PC-3 (cell line): ENCODE measurements around the gene PRUNE2. TPM values are rescaled to one million over a fixed set of nuclear protein-coding genes. Genes with fewer than 3 reads are reported as not detected.

Source experiments
- ATAC-seq: fragments of 200-7000 bp; cut with Tn5 transposase; 2 replicates; pipeline ENCODE4 v1.9.1; 2020; ENCODE audit warnings: mild to moderate bottlenecking, moderate library complexity
- BruUV-seq: library from RNA; stranded (reverse); fragments of 400-500 nt; replicated peaks from 2 replicates; lab custom pipeline; 2021; lab: Mats Ljungman, UMichigan
- CTCF ChIA-PET: fragments of 300-600 bp; sonication (Branson Sonifier 250); formaldehyde crosslinking; loops from one replicate; lab custom pipeline; 2022; ENCODE audit warnings: antibody characterized with exemption; lab: Charles Lee
- POLR2A ChIA-PET: fragments of 300-600 bp; sonication (Branson Sonifier 250); formaldehyde crosslinking; loops from one replicate; lab custom pipeline; 2022; ENCODE audit warnings: antibody characterized with exemption; ENCODE audit not compliant: unreplicated experiment; lab: Charles Lee
- DNase-seq: peaks from one replicate; pipeline ENCODE4 v3.0.0-alpha.2; 2015
- H2AFZ ChIP-seq: fragments of 300-600 bp; sonication (generic); 2 replicates; pipeline ENCODE4 v1.6.0; 2016; ENCODE audit warnings: antibody characterized with exemption, low read length
- H3F3A ChIP-seq: fragments of 300-600 bp; sonication (generic); one replicate; pipeline ENCODE4 v1.6.0; 2017; ENCODE audit warnings: antibody characterized with exemption, low read length, control low read depth, mild to moderate bottlenecking; ENCODE audit not compliant: unreplicated experiment
- H3K27ac ChIP-seq: fragments of 300-600 bp; sonication (generic); 2 replicates; pipeline ENCODE4 v1.5.1; 2016; ENCODE audit warnings: mild to moderate bottlenecking, low read length
- H3K27me3 ChIP-seq: fragments of 300-600 bp; sonication (generic); 2 replicates; pipeline ENCODE4 v1.6.1; 2016; ENCODE audit warnings: low read length, mixed read lengths
- H3K36me3 ChIP-seq: fragments of 300-600 bp; sonication (generic); 2 replicates; pipeline ENCODE4 v1.6.1; 2016; ENCODE audit warnings: low read depth, mixed run types, low read length, mixed read lengths
- H3K4me1 ChIP-seq: fragments of 300-600 bp; sonication (generic); 2 replicates; pipeline ENCODE4 v1.5.1; 2016; ENCODE audit warnings: low read length; ENCODE audit not compliant: insufficient read depth
- H3K4me2 ChIP-seq: fragments of 300-600 bp; sonication (generic); 2 replicates; pipeline ENCODE4 v1.6.0; 2016; ENCODE audit warnings: low read length
- H3K4me3 ChIP-seq: fragments of 300-600 bp; sonication (generic); 2 replicates; pipeline ENCODE4 v1.5.1; 2016; ENCODE audit warnings: mild to moderate bottlenecking, low read length, mixed read lengths
- H3K79me2 ChIP-seq: fragments of 300-600 bp; sonication (generic); 2 replicates; pipeline ENCODE4 v1.6.1; 2017; ENCODE audit warnings: low read length, mixed read lengths
- H3K9ac ChIP-seq: fragments of 300-600 bp; sonication (generic); 2 replicates; pipeline ENCODE4 v1.6.0; 2016; ENCODE audit warnings: mild to moderate bottlenecking, low read length
- H3K9me2 ChIP-seq: fragments of 300-600 bp; sonication (generic); replicated peaks from 2 replicates; pipeline ENCODE4 v1.6.1; 2016; ENCODE audit warnings: mixed run types, low read length, mixed read lengths
- H3K9me3 ChIP-seq: fragments of 300-600 bp; sonication (generic); 2 replicates; pipeline ENCODE4 v1.6.1; 2016; ENCODE audit warnings: low read length, mixed read lengths
- H4K20me1 ChIP-seq: fragments of 300-600 bp; sonication (generic); 2 replicates; pipeline ENCODE4 v1.6.1; 2016; ENCODE audit warnings: low read length, mixed read lengths
- CTCF ChIP-seq: fragments of 300-600 bp; sonication (generic); conservative IDR thresholded peaks from 2 replicates; pipeline ENCODE4 v1.5.1; 2017; ENCODE audit warnings: antibody characterized with exemption, low read depth, mild to moderate bottlenecking, low read length
- EZH2 ChIP-seq: fragments of 300-600 bp; sonication (generic); IDR thresholded peaks from one replicate; pipeline ENCODE4 v1.6.1; 2017; ENCODE audit warnings: antibody characterized with exemption, mild to moderate bottlenecking, low read length; ENCODE audit not compliant: unreplicated experiment
- EZH2phosphoT487 ChIP-seq: fragments of 300-600 bp; sonication (generic); IDR thresholded peaks from 2 replicates; pipeline ENCODE4 v1.6.1; 2018; ENCODE audit warnings: mild to moderate bottlenecking, antibody characterized with exemption, low read length, borderline replicate concordance
- intact Hi-C: fragments of 100-400 bp; cut with micrococcal nuclease; formaldehyde crosslinking; loops from 2 replicates; pipeline ENCODE4 v1.9.0; 2023
- total RNA-seq: library from RNA; depleted of rRNA; stranded (reverse); fragments of >200 nt; gene quantifications from 2 replicates; pipeline ENCODE4 v1.2.3, GENCODE V29; 2014

The PRUNE2 gene
- total RNA-seq, 1 experiment from 2014 or later: not detected

GRCh38 chr9:76891874-76892273, 14.0 kb downstream of the PRUNE2 start:
- peaks cover 25% of the 10 kb centered on the region; the same call in 1 of the 2 replicates for H3K27me3 ChIP-seq
- H3K4me1 ChIP-seq: no peaks in the 10 kb centered on the region
- TF ChIP-seq EZH2 (no peak), CTCF (no peak), EZH2phosphoT487 (no peak)
- no peaks in the 10 kb centered on the region for H4K20me1 ChIP-seq
- no peak for ATAC-seq
- no TSS peak for BruUV-seq
- no peak overlapping the region for H3K4me3 ChIP-seq
- no peaks in the 10 kb centered on the region for H3K79me2 ChIP-seq
- CTCF ChIA-PET: no interaction called here
- DNase-seq: no peak
- H3F3A ChIP-seq: no peaks in the 10 kb centered on the region
- no peaks in the 10 kb centered on the region for H3K36me3 ChIP-seq
- H3K27ac ChIP-seq: no peak overlapping the region
- H3K9me2 ChIP-seq: no peaks in the 10 kb centered on the region
- no peak overlapping the region for H3K4me2 ChIP-seq
- no peak overlapping the region for H3K9ac ChIP-seq
- no peaks in the 10 kb centered on the region for H3K9me3 ChIP-seq
- POLR2A ChIA-PET: no interaction called here
- intact Hi-C loops: no loop called here
- no peak overlapping the region for H2AFZ ChIP-seq

DNA sequence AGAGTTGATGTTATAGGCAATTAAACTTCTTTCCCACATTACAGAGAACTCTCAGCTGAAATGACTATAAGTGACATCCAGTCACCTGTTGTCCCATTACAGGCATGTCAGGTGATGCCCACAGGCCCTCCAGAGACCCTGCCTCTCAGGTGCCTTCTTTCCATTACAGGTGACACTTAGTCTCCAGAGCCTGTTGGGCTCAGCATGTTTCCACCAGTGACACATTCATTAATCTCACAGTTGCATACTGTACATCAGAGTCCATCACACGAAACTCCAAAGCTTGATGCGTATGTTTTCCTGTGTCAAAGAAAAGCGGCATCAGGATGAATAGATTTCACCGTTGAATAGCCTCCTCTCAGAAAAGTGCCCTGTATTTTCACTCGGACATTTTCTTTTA, 14.6 kb downstream of the PRUNE2 start:
- ATAC-seq: no peak
- Histone ChIP-seq H3F3A (no peaks in the 10 kb centered on the region), H3K36me3 (no peaks in the 10 kb centered on the region), H3K4me3 (no peak overlapping the region), H4K20me1 (no peaks in the 10 kb centered on the region), H3K9me2 (no peaks in the 10 kb centered on the region), H3K27me3 (peaks cover 20% of the 10 kb centered on the region; the same call in 1 of the 2 replicates), H3K9me3 (no peaks in the 10 kb centered on the region), H2AFZ (no peak overlapping the region), H3K9ac (no peak overlapping the region), H3K4me2 (no peak overlapping the region), H3K27ac (no peak overlapping the region), H3K4me1 (no peaks in the 10 kb centered on the region), H3K79me2 (no peaks in the 10 kb centered on the region)
- ChIA-PET POLR2A (no interaction called here), CTCF (no interaction called here)
- TF ChIP-seq CTCF (no peak), EZH2 (no peak), EZH2phosphoT487 (no peak)
- no TSS peak for BruUV-seq
- intact Hi-C loops: no loop called here
- no peak for DNase-seq

DNA sequence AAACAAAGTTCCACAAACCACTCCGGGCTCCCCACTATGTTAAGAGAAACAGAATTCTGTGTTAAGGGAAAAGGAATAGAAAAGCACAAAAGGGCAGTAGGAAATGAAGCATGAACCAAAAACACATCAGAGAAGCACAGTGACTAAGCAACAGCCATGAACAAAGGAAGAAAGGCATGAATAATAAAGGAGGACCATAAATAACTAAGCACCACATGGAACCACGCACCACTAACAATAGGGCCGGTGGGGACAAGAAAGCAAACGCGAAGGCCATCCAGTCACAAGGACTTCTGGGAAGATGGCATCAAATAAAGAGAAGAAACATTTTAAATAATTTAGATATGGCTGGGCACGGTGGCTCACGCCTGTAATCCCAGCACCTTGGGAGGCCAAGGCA, 18.0 kb downstream of the PRUNE2 start:
- H3K9me3 ChIP-seq: no peaks in the 10 kb centered on the region
- H3K79me2 ChIP-seq: no peaks in the 10 kb centered on the region
- no peak overlapping the region for H2AFZ ChIP-seq
- POLR2A ChIA-PET: no interaction called here
- TF ChIP-seq CTCF (no peak), EZH2 (no peak), EZH2phosphoT487 (no peak)
- peaks cover 15% of the 10 kb centered on the region; the same call in 1 of the 2 replicates for H3K27me3 ChIP-seq
- no peak overlapping the region for H3K9ac ChIP-seq
- ATAC-seq (no peak), DNase-seq (no peak)
- no peaks in the 10 kb centered on the region for H3K36me3 ChIP-seq
- H4K20me1 ChIP-seq: no peaks in the 10 kb centered on the region
- no peaks in the 10 kb centered on the region for H3F3A ChIP-seq
- no peaks in the 10 kb centered on the region for H3K4me1 ChIP-seq
- H3K27ac ChIP-seq: no peak overlapping the region
- CTCF ChIA-PET: no interaction called here
- intact Hi-C loops: no loop called here
- H3K4me3 ChIP-seq: no peak overlapping the region
- no peaks in the 10 kb centered on the region for H3K9me2 ChIP-seq
- no peak overlapping the region for H3K4me2 ChIP-seq
- no TSS peak for BruUV-seq
